A549 (cell line): ENCODE results near the gene CTNNA3.

Experiments used
- CTCF ChIP-seq: fragments of >200 bp; sonication (Bioruptor Twin); formaldehyde crosslinking; IDR thresholded peaks from 3 replicates; pipeline ENCODE4 v1.5.1; 2016
- MAX ChIP-seq: IDR thresholded peaks from 2 replicates; pipeline ENCODE4 v1.6.1; 2012
- NR3C1 ChIP-seq: fragments of >200 bp; sonication (Bioruptor Twin); formaldehyde crosslinking; IDR thresholded peaks from 3 replicates; pipeline ENCODE4 v1.6.1; 2017
- POLR2A ChIP-seq: IDR thresholded peaks from 2 replicates; pipeline ENCODE4 v1.6.1; 2012; ENCODE audit warnings: mild to moderate bottlenecking, low read length
- POLR2AphosphoS2 ChIP-seq: conservative IDR thresholded peaks from 2 replicates; pipeline ENCODE4 v1.6.1; 2012; ENCODE audit warnings: low read length, improper control_type of control experiment, inconsistent platforms
- RAD21 ChIP-seq, 2 experiments: fragments of >200 bp in 1 of 2; sonication (Bioruptor Twin) in 1 of 2; formaldehyde crosslinking in 1 of 2; IDR thresholded peaks in 1 of 2; conservative IDR thresholded peaks in 1 of 2; 2 replicates in 1 of 2; 3 replicates in 1 of 2; pipeline ENCODE4 v1.6.1; 2012 to 2018; ENCODE audit warnings: inconsistent platforms in 1 of 2

DNA sequence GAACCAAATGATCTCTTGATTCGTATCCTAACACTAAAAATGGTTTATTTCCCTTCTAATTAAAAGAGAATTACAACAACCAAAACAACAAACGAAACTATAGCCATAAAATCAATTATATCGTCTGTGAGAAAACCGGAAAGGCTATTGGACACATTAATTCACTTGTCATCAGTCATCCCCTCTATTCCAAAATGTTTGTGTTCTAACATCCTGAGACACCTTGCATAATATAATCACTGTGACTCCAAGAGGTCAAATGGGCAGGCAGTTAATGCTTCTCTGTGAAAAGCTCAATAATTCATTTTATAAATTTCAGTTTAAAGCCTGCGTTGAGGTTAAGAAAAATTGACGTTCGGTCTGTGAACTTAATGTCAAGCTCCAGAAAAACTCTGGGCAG is 770.6 kb downstream of the CTNNA3 start:
- TF ChIP-seq POLR2A (no peak), POLR2AphosphoS2 (no peak), CTCF (no peak), MAX (no peak), RAD21 (conservative IDR thresholded peaks at IDR 0.05 in 1 of 2, IDR thresholded peaks at IDR 0.05 in 1 of 2) (no peak), NR3C1 (no peak)
